Measurements from ENCODE around the gene FOXB2.
"Not testable (repeated sequence)": the region's sequence is repeated elsewhere in the genome, so short reads cannot be mapped to it uniquely, and the experiment has no call there.

FOXB2 gene

DNA sequence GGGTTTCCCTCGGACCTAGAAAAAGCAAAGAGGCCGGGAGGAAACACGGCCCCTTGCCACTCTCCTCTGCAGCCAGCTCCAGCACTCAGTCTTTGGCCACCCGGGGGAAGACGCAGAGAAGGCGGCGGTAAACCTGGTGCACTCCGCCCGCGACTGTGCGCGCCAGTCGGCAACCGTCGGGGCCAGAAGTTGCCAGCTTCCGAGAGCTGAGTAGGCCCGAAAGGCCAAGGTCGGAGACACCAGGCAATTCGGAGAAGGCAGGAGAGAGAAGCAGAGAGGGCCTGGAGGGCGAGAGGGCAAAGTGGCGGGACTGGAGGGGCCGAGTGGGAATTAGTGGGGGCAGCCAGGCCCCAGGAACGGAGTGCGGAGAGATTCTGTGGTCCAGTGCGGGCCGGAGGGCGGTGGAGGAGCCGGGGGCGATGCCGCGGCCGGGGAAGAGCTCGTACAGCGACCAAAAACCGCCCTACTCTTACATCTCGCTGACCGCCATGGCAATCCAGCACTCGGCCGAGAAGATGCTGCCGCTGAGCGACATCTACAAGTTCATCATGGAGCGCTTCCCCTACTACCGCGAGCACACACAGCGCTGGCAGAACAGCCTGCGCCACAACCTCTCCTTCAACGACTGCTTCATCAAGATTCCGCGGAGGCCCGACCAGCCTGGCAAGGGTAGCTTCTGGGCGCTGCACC lies at the start of gene FOXB2:
Gene FOXB2, plus strand, starts transcription at position 420 of the 690 bp plus-strand sequence. Its CDS starts 0 bp downstream, at position 420.
- DNase-seq (ENCODE audit: low read depth in 2 of 2) = no peak

DNA sequence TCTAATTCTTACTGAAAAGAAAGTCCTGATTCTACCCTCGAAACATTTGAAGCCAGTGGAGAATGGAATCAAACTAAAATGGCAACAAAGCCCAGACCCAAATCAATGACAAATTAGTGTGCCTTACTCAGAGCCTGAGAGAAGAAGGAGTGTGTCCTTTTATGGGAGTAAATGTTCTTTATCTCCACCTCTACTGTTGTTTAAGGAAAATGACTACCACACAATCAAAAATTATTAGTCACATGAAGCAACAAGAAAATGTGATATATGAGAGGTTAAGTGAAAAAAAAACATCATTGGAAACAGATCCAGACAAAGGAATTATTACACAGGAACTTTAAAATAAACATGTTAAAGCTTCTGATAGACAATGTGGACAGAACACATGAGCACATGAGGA lies 49.7 kb upstream of the FOXB2 start:
- DNase-seq (ENCODE audit: low read depth in 2 of 2) = no peak

- not testable (repeated sequence) for DNase-seq (ENCODE audit: low read depth in 2 of 2)
Measured at GRCh38 chr9:76978831-76979230, 40.6 kb upstream of the FOXB2 start.

- DNase-seq (ENCODE audit: low read depth in 2 of 2) = no peak
Measured at GRCh38 chr9:76980566-76980965, 38.9 kb upstream of the FOXB2 start.

GRCh38 chr9:76984486-76984885 lies 35.0 kb upstream of the FOXB2 start:
- DNase-seq (ENCODE audit: low read depth in 2 of 2) = no peak

- DNase-seq (ENCODE audit: low read depth in 2 of 2) = no peak
Measured at GRCh38 chr9:76985581-76985980, 33.9 kb upstream of the FOXB2 start.

- DNase-seq (ENCODE audit: low read depth in 2 of 2) = no peak
Measured at GRCh38 chr9:76987594-76988200, 31.8 kb upstream of the FOXB2 start.

- no peak for DNase-seq (ENCODE audit: low read depth in 2 of 2)
Measured at GRCh38 chr9:76988941-76989340, 30.5 kb upstream of the FOXB2 start.

DNA sequence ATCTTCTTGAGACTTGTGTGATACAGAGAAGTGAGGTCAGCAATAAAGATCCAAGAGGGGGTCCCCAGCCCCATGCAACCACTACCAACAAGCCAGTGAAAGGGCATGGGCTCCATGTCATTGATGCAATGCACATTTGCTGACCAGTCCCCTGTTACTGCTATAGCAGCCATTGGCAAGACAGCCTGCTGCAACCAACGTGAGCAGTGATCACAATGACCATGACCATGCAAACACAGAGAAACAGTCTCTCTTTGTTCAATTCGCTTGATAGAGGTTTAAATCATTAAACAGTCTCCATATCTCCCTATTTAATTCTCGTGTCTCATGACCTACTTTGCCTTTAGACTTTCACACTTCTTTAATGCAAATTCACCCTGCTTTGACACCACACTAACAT lies 30.0 kb upstream of the FOXB2 start:
- DNase-seq (ENCODE audit: low read depth in 2 of 2) = no peak

- peak in 1 of 2 experiments; percentile 8 for DNase-seq (ENCODE audit: low read depth in 2 of 2)
Measured at GRCh38 chr9:76996700-76997099, 22.8 kb upstream of the FOXB2 start.

- DNase-seq (ENCODE audit: low read depth in 2 of 2) = no peak
Measured at GRCh38 chr9:76999261-76999660, 20.2 kb upstream of the FOXB2 start.

GRCh38 chr9:77000330-77000729 lies 19.1 kb upstream of the FOXB2 start:
- no peak for DNase-seq (ENCODE audit: low read depth in 2 of 2)

GRCh38 chr9:77003366-77003765 lies 16.1 kb upstream of the FOXB2 start:
- no peak for DNase-seq (ENCODE audit: low read depth in 2 of 2)

GRCh38 chr9:77005216-77005615 lies 14.2 kb upstream of the FOXB2 start:
- DNase-seq (ENCODE audit: low read depth in 2 of 2) = no peak

GRCh38 chr9:77010527-77010926 lies 8.9 kb upstream of the FOXB2 start:
- DNase-seq (ENCODE audit: low read depth in 2 of 2) = no peak

GRCh38 chr9:77011973-77012821 lies 7.3 kb upstream of the FOXB2 start:
- no peak for DNase-seq (ENCODE audit: low read depth in 2 of 2)

- no peak for DNase-seq (ENCODE audit: low read depth in 2 of 2)
Measured at GRCh38 chr9:77013206-77013931, 6.1 kb upstream of the FOXB2 start.

GRCh38 chr9:77013932-77014596 lies 5.4 kb upstream of the FOXB2 start:
- no peak for DNase-seq (ENCODE audit: low read depth in 2 of 2)

DNA sequence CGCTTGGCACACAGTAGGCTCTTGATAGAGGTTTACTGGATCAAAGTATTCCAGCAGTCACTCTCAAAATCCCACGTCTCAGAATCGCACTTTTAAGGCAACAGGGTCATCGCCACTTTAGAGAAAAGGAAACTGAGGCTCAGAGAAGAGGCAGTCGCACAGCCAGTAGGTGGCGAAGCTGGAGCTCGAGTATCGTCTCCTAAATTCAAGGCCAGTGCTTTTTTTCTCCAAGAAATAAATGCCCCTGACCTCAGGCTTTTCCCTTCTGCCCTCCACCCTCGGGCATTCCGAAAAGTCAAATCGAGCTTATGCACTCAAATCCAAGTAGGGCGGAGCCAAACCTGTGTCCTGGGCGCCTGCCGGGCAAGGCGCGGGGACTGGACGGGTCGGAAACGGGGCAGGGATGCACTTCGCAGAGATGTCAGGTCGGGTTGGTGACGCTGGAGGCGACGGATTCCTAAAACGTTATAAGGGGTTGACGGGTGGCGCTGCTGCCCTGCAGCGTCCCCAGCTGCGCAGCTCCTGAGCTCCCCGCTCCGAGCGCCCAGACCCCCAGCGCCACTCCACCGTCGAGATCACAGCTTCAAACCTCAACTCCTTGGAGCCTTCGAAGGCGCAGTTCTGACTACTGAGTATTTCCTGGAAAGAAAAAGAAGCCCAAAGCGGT lies 4.7 kb upstream of the FOXB2 start:
- no peak for DNase-seq (ENCODE audit: low read depth in 2 of 2)

GRCh38 chr9:77015327-77016048 lies 4.0 kb upstream of the FOXB2 start:
- DNase-seq (ENCODE audit: low read depth in 2 of 2) = no peak

All from fibroblast of skin of left biceps (primary cell).